DOHH2 (cell line): ENCODE results near the gene PLEKHM3.

Experiments used
- H3F3A ChIP-seq: fragments of 200-600 bp; sonication (generic), shearing (Covaris generic); 2 replicates; pipeline ENCODE4 v1.6.0; 2016; ENCODE audit warnings: antibody characterized with exemption, mild to moderate bottlenecking; ENCODE audit not compliant: control insufficient read depth, insufficient read depth
- H3K27ac ChIP-seq: fragments of 200-600 bp; sonication (generic); 2 replicates; pipeline ENCODE4 v1.5.1; 2014; ENCODE audit warnings: low read depth, mild to moderate bottlenecking, low read length, moderate library complexity
- H3K27me3 ChIP-seq: fragments of 200-600 bp; sonication (generic); 2 replicates; pipeline ENCODE4 v1.6.1; 2014; ENCODE audit warnings: mild to moderate bottlenecking, low read length, mixed read lengths; ENCODE audit not compliant: control insufficient read depth
- H3K36me3 ChIP-seq: fragments of 200-600 bp; sonication (generic); 2 replicates; pipeline ENCODE4 v1.6.1; 2014; ENCODE audit warnings: mild to moderate bottlenecking, low read length, moderate library complexity, mixed read lengths; ENCODE audit not compliant: control insufficient read depth
- H3K4me1 ChIP-seq: fragments of 200-600 bp; sonication (generic); 2 replicates; pipeline ENCODE4 v1.6.1; 2014; ENCODE audit warnings: mild to moderate bottlenecking, low read length, mixed read lengths; ENCODE audit not compliant: control insufficient read depth
- H3K4me2 ChIP-seq: fragments of 200-600 bp; sonication (generic); 2 replicates; pipeline ENCODE4 v1.6.0; 2014; ENCODE audit warnings: mild to moderate bottlenecking, low read length, moderate library complexity
- H3K4me3 ChIP-seq: fragments of 200-600 bp; sonication (generic); 2 replicates; pipeline ENCODE4 v1.5.1; 2014; ENCODE audit warnings: mild to moderate bottlenecking, low read length, mixed read lengths
- H3K79me2 ChIP-seq: fragments of 200-600 bp; sonication (generic); 2 replicates; pipeline ENCODE4 v1.6.1; 2014; ENCODE audit warnings: mild to moderate bottlenecking, low read length, mixed read lengths; ENCODE audit not compliant: control insufficient read depth
- H3K9me2 ChIP-seq: fragments of 200-600 bp; sonication (generic); replicated peaks from 2 replicates; pipeline ENCODE4 v1.6.1; 2014; ENCODE audit warnings: mild to moderate bottlenecking, low read length, mixed read lengths; ENCODE audit not compliant: control insufficient read depth
- H3K9me3 ChIP-seq: fragments of 200-600 bp; sonication (generic); 2 replicates; pipeline ENCODE4 v1.6.1; 2014; ENCODE audit warnings: antibody characterized with exemption, low read length, mixed read lengths; ENCODE audit not compliant: control insufficient read depth, insufficient read depth
- H4K20me1 ChIP-seq: fragments of 200-600 bp; sonication (generic); 2 replicates; pipeline ENCODE4 v1.6.0; 2014; ENCODE audit warnings: low read depth, mild to moderate bottlenecking, antibody characterized with exemption, low read length, moderate library complexity; ENCODE audit not compliant: control insufficient read depth, insufficient read depth
- EZH2phosphoT487 ChIP-seq: fragments of 200-600 bp; sonication (generic); IDR thresholded peaks from 2 replicates; pipeline ENCODE4 v1.6.1; 2017; ENCODE audit warnings: borderline replicate concordance, mild to moderate bottlenecking, antibody characterized with exemption, low read length, moderate library complexity, mixed read lengths
- TF ChIP-seq, protein P1 (sequence below): fragments of 200-600 bp; sonication (generic); IDR thresholded peaks from one replicate; pipeline ENCODE4 v1.5.1; 2014; ENCODE audit warnings: antibody characterized with exemption, mild to moderate bottlenecking, low read depth, low read length; ENCODE audit not compliant: poor library complexity, severe bottlenecking

Gene PLEKHM3

DNA sequence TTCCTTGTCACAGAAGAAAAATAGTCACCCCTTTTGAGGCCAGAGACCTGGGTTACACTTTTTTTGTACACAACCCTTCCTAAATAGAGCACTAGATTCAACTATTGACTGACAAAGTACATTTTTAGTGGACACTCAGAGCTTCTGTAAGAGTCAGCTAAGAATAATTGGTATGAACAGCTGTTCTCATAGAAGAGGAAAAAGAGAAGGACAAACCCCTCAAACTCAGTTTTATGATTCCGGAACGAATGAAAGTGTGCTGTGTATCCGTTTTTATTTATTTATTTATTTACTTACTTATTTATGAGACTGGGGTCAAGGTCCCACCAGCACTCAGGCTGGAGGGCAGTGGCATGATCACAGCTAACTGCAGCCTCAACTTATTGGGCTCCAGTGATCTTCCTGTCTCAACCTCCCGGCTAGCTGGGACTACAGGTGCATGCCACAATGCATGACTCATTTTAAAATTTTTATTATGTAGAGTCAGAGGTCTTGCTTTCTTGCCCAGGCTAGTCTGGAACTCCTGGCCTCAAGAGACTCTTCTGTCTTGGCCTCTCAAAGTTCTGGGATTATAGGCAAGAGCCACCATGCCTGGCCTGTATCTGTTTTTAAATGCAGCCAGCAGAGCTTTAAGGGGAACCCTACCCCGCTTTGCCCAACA lies 219.6 kb downstream of the PLEKHM3 start:
- Histone ChIP-seq H3F3A (no peaks in the 10 kb centered on the region), H3K27ac (no peak overlapping the region), H3K4me2 (no peak overlapping the region), H3K9me2 (no peaks in the 10 kb centered on the region), H3K27me3 (no peaks in the 10 kb centered on the region), H3K36me3 (no peaks in the 10 kb centered on the region), H3K4me1 (peaks cover 6% of the 10 kb centered on the region), H4K20me1 (no peaks in the 10 kb centered on the region), H3K4me3 (no peak overlapping the region), H3K79me2 (no peaks in the 10 kb centered on the region), H3K9me3 (no peaks in the 10 kb centered on the region)
- TF ChIP-seq, protein P1, sequence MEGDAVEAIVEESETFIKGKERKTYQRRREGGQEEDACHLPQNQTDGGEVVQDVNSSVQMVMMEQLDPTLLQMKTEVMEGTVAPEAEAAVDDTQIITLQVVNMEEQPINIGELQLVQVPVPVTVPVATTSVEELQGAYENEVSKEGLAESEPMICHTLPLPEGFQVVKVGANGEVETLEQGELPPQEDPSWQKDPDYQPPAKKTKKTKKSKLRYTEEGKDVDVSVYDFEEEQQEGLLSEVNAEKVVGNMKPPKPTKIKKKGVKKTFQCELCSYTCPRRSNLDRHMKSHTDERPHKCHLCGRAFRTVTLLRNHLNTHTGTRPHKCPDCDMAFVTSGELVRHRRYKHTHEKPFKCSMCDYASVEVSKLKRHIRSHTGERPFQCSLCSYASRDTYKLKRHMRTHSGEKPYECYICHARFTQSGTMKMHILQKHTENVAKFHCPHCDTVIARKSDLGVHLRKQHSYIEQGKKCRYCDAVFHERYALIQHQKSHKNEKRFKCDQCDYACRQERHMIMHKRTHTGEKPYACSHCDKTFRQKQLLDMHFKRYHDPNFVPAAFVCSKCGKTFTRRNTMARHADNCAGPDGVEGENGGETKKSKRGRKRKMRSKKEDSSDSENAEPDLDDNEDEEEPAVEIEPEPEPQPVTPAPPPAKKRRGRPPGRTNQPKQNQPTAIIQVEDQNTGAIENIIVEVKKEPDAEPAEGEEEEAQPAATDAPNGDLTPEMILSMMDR, result no peak
- TF ChIP-seq EZH2phosphoT487, result no peak

DNA sequence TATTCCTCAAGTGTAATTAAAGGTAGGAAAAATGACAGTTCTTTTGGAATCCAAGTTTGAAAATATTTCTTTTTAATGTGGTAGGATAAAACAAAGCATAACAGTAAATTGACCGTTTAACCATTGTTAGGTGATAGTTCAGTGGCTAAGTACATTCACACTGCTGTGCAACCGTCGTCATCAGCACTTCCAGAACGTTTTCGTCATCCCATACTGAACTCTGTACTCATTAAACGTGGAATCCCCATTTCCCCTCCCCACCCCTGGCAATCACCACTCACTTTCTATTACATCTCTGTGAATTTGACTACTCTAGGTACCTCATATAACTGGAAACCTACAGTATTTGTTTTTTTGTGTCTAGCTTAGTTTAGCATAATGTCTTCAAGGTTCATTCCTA lies 222.7 kb downstream of the PLEKHM3 start:
- Histone ChIP-seq H3K4me2 (no peak overlapping the region), H3K79me2 (no peaks in the 10 kb centered on the region), H4K20me1 (no peaks in the 10 kb centered on the region), H3K27ac (no peak overlapping the region), H3K4me3 (no peak overlapping the region), H3K4me1 (no peaks in the 10 kb centered on the region), H3K9me3 (no peaks in the 10 kb centered on the region), H3F3A (no peaks in the 10 kb centered on the region), H3K27me3 (no peaks in the 10 kb centered on the region), H3K36me3 (no peaks in the 10 kb centered on the region), H3K9me2 (no peaks in the 10 kb centered on the region)
- TF ChIP-seq EZH2phosphoT487, result no peak
- TF ChIP-seq, protein P1, result no peak

DNA sequence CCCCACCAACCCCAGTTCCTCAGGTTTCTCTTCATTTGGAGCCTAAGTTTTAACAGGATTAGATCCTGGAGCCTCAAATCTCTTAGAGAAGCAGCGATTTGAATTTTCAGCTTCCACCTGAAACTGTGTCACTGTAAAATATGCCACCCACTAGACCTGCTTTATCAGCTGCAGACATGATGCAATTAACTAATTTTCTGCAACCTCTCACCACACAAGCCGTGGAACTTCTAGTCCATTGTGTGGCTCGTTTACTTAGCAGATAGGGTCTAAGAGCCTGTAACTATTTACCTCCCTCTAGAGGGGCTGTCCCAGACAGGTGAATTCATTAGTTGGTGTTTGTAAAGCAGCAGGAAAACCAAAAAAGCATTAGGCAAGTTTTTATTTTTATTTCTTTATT lies 224.1 kb downstream of the PLEKHM3 start:
- TF ChIP-seq, protein P1, result no peak
- no peak for TF ChIP-seq EZH2phosphoT487
- no peaks in the 10 kb centered on the region for H3K27me3 ChIP-seq
- no peaks in the 10 kb centered on the region for H3K79me2 ChIP-seq
- no peaks in the 10 kb centered on the region for H4K20me1 ChIP-seq
- no peaks in the 10 kb centered on the region for H3F3A ChIP-seq
- H3K27ac ChIP-seq, result no peak overlapping the region
- no peaks in the 10 kb centered on the region for H3K9me2 ChIP-seq
- no peaks in the 10 kb centered on the region for H3K4me1 ChIP-seq
- H3K36me3 ChIP-seq, result no peaks in the 10 kb centered on the region
- H3K4me2 ChIP-seq, result no peak overlapping the region
- H3K9me3 ChIP-seq, result no peaks in the 10 kb centered on the region
- no peak overlapping the region for H3K4me3 ChIP-seq
